Measurements from ENCODE around the gene TJP1.

- TF ChIP-seq POLR2A (IDR thresholded peaks at IDR 0.05) (no peak), CTCF (IDR thresholded peaks at IDR 0.05) (no peak)
These were observed 1.7 kb downstream of the TJP1 start for GRCh38 chr15:29820394-29821154.
